BE2C (cell line): Measurements from ENCODE around the gene JPH4.

Source experiments
- DNase-seq: peaks from one replicate; pipeline ENCODE4 v3.0.0-alpha.2; 2020
- H3K27me3 ChIP-seq: fragments of 250-450 bp; sonication (Bioruptor Pico); 2 replicates; pipeline ENCODE4 v1.5.1; 2020; ENCODE audit warnings: mild to moderate bottlenecking
- H3K36me3 ChIP-seq: fragments of 250-450 bp; sonication (Bioruptor Pico); 2 replicates; pipeline ENCODE4 v1.5.1; 2020; ENCODE audit warnings: mild to moderate bottlenecking
- H3K4me1 ChIP-seq: fragments of 250-450 bp; sonication (Bioruptor Pico); 2 replicates; pipeline ENCODE4 v1.5.1; 2020
- H3K4me3 ChIP-seq: 2 replicates; pipeline ENCODE4 v1.5.1; 2011; ENCODE audit warnings: low read depth, low read length
- H3K9me3 ChIP-seq: fragments of 250-450 bp; sonication (Bioruptor Pico); 2 replicates; pipeline ENCODE4 v1.5.1; 2020
- TF ChIP-seq, protein P1 (sequence below): IDR thresholded peaks from 2 replicates; pipeline ENCODE4 v1.5.1; 2012; ENCODE audit warnings: mild to moderate bottlenecking, low read depth, low read length

Gene JPH4

DNA sequence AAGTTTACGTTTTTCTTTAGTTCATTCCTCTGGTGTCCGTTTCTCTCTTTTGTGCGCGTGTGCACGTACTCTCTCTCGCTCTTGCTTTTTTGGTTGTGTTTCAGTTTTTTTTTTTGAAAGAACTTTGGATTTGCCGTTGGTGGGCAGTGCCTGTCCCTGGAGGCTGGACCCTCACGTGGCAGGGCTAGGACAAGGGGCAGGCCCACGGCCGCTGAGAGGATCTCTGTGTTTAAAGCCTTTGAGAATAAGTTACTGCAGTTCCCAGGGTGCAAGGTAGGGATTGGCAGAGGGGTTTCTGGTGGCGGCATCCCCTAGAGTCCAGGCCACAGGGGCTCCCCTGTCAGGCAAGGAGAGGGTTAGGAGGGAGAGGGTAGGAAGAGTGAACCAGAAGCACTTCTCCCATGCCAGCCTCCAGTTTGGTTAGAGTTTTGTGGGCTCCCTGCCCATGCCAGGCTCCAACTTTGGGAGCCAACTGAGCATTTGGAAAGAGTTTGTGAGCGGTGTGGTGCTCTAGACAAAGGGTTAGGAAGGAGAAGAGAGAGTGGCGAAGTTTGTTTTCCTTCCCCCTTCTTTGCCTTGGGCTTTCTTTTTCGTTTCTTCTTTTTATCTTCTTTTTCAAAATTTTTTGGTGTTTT lies 57.6 kb downstream of the JPH4 start:
- Histone ChIP-seq H3K27me3 (no peaks in the 10 kb centered on the region), H3K36me3 (no peaks in the 10 kb centered on the region; the same call in 1 of the 2 replicates), H3K4me3 (no peak overlapping the region), H3K4me1 (no peaks in the 10 kb centered on the region), H3K9me3 (no peaks in the 10 kb centered on the region)
- TF ChIP-seq, protein P1, sequence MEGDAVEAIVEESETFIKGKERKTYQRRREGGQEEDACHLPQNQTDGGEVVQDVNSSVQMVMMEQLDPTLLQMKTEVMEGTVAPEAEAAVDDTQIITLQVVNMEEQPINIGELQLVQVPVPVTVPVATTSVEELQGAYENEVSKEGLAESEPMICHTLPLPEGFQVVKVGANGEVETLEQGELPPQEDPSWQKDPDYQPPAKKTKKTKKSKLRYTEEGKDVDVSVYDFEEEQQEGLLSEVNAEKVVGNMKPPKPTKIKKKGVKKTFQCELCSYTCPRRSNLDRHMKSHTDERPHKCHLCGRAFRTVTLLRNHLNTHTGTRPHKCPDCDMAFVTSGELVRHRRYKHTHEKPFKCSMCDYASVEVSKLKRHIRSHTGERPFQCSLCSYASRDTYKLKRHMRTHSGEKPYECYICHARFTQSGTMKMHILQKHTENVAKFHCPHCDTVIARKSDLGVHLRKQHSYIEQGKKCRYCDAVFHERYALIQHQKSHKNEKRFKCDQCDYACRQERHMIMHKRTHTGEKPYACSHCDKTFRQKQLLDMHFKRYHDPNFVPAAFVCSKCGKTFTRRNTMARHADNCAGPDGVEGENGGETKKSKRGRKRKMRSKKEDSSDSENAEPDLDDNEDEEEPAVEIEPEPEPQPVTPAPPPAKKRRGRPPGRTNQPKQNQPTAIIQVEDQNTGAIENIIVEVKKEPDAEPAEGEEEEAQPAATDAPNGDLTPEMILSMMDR = no peak
- DNase-seq = no peak

DNA sequence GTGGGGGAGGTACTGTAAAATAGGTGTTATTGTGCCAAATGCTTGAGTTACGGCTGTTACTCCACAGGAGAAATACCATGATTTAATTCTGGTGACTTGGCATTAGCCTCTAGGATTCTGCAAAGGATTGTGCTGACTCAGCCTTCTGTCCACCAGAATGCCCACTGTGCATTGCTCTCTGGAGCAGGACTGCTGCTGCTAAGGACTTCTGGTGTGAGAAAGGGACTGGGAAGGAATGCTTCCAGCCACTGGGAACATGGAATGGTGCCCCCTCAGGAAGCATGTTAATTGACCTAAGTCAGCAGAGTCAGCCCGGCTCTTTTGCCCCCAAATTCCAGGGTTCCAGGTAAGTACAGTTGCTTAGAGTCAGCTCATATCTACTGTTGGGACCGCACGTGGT lies 59.9 kb downstream of the JPH4 start:
- Histone ChIP-seq H3K27me3 (no peaks in the 10 kb centered on the region), H3K4me1 (no peaks in the 10 kb centered on the region), H3K9me3 (no peaks in the 10 kb centered on the region), H3K36me3 (no peaks in the 10 kb centered on the region), H3K4me3 (no peak overlapping the region)
- TF ChIP-seq, protein P1 = no peak
- no peak for DNase-seq
